Colonic mucosa (tissue), 4 donors: Measurements from ENCODE around the gene OSM. TPM values are rescaled to one million over a fixed set of nuclear protein-coding genes. Genes with fewer than 3 reads are reported as not detected.

Source experiments
- DNase-seq: peaks from one replicate; pipeline ENCODE4 v3.0.0-alpha.2; 2020
- H3K27ac ChIP-seq: fragments of 200-600 bp; one replicate; pipeline ENCODE4 v1.8.0; 2021
- H3K27me3 ChIP-seq: fragments of 200-600 bp; one replicate; pipeline ENCODE4 v1.8.0; 2021
- H3K36me3 ChIP-seq: fragments of 200-600 bp; one replicate; pipeline ENCODE4 v1.8.0; 2021
- H3K4me1 ChIP-seq: fragments of 200-600 bp; one replicate; pipeline ENCODE4 v1.8.0; 2021; ENCODE audit warnings: mild to moderate bottlenecking
- H3K4me3 ChIP-seq: fragments of 200-600 bp; one replicate; pipeline ENCODE4 v1.8.0; 2021
- H3K9ac ChIP-seq, 2 donors: one replicate each; pipeline ENCODE4 v1.7.0; 2013; ENCODE audit warnings: control low read depth in 2 of 2, low read depth in 2 of 2, low read length in 2 of 2
- H3K9me3 ChIP-seq: fragments of 200-600 bp; one replicate; pipeline ENCODE4 v1.8.0; 2021
- intact Hi-C: fragments of 100-400 bp; cut with DNase I; formaldehyde crosslinking; loops from one replicate; pipeline ENCODE4 v1.14.1; 2022
- total RNA-seq, 2 donors: library from RNA; stranded (reverse); fragmentation: NEBNext Ultra II Directional in 1 of 2; extraction: Animal tissue kit (Norgen Biotek cat#: 25700) in 1 of 2; gene quantifications; one replicate each; pipeline ENCODE4 v1.2.1, GENCODE V29; 2021
- TF ChIP-seq, protein P1 (sequence below): fragments of 200-600 bp; IDR thresholded peaks from one replicate; pipeline ENCODE4 v1.8.0; 2022; ENCODE audit warnings: antibody characterized with exemption, mild to moderate bottlenecking
- donor health status: healthy.
- donor health status: DM: no; HTN: no; CAD: no.
- donor health status: DM: no; HTN: no; CAD: no.

Gene OSM
- total RNA-seq, 2 donors from 2014 or later = 0.21 to 0.44 TPM

DNA sequence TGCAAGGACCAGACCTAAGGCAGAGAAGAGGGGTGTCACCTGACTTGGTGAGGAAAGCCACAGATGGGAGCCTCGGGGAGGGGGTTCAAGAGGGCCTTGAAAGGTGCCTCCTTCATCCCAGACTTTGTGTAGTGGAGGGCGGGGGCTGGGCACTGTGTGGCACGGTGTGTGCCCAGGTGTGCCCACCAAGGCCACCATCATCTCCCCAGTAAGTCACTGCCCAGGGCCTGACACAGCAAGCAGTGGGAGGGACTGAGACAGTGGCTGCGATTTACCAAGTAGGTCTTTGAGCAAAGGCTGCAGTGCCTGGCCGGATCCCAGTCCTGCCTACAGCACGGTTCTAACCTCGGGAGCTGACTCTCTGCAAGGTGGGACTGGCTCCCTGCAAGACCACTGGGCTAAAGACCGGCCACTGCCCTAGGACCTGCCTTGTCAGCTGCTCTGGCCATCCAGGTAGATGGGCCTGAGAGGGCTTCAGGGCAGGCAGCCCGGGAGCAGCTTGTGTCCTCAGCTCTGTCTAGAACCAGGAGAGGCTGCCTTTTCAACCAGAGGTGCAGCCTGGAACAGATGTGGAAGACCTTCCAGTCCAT, 1.4 kb downstream of the OSM start:
- Histone ChIP-seq H3K4me3 (no peak overlapping the region), H3K27ac (peak overlapping the region; percentile 71), H3K36me3 (no peaks in the 10 kb centered on the region), H3K9ac (peak overlapping the region; percentile 8 to 62), H3K9me3 (no peaks in the 10 kb centered on the region), H3K27me3 (no peaks in the 10 kb centered on the region), H3K4me1 (no peaks in the 10 kb centered on the region)
- intact Hi-C loops = loop anchor here (10.0 kb wide), 1 partner anchor 220 kb away; no protein-coding TSS in a partner anchor
- TF ChIP-seq, protein P1, sequence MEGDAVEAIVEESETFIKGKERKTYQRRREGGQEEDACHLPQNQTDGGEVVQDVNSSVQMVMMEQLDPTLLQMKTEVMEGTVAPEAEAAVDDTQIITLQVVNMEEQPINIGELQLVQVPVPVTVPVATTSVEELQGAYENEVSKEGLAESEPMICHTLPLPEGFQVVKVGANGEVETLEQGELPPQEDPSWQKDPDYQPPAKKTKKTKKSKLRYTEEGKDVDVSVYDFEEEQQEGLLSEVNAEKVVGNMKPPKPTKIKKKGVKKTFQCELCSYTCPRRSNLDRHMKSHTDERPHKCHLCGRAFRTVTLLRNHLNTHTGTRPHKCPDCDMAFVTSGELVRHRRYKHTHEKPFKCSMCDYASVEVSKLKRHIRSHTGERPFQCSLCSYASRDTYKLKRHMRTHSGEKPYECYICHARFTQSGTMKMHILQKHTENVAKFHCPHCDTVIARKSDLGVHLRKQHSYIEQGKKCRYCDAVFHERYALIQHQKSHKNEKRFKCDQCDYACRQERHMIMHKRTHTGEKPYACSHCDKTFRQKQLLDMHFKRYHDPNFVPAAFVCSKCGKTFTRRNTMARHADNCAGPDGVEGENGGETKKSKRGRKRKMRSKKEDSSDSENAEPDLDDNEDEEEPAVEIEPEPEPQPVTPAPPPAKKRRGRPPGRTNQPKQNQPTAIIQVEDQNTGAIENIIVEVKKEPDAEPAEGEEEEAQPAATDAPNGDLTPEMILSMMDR = no peak
- no peak for DNase-seq

DNA sequence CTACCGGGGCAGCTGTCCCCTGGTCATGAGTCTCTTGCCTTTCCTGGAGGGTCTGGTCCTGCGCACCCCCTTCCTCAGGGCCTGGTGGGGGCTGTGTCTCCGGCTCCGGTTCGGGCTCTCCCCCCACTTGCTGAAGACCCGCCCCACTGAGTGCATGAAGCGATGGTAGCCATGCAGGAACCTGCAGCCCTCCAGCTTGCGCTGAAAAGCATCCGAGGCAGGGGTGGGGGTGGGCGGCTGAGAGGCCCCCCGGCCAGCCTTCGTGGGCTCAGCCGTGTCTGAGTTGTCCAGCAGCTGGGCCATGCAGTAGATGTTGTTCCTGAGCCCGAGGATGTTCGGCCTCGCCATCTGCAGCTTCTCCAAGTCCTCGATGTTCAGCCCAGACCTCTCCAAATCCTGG, 2.8 kb downstream of the OSM start:
- Histone ChIP-seq H3K9me3 (no peaks in the 10 kb centered on the region), H3K4me1 (no peaks in the 10 kb centered on the region), H3K27ac (no peak overlapping the region), H3K27me3 (no peaks in the 10 kb centered on the region), H3K36me3 (no peaks in the 10 kb centered on the region), H3K4me3 (no peak overlapping the region), H3K9ac (no peak overlapping the region)
- DNase-seq = no peak
- TF ChIP-seq, protein P1 = no peak
- intact Hi-C loops = loop anchor here (2.0 to 10.0 kb wide), 3 partner anchors 23 to 221 kb away; partner anchors contain the start of gene RNF215

DNA sequence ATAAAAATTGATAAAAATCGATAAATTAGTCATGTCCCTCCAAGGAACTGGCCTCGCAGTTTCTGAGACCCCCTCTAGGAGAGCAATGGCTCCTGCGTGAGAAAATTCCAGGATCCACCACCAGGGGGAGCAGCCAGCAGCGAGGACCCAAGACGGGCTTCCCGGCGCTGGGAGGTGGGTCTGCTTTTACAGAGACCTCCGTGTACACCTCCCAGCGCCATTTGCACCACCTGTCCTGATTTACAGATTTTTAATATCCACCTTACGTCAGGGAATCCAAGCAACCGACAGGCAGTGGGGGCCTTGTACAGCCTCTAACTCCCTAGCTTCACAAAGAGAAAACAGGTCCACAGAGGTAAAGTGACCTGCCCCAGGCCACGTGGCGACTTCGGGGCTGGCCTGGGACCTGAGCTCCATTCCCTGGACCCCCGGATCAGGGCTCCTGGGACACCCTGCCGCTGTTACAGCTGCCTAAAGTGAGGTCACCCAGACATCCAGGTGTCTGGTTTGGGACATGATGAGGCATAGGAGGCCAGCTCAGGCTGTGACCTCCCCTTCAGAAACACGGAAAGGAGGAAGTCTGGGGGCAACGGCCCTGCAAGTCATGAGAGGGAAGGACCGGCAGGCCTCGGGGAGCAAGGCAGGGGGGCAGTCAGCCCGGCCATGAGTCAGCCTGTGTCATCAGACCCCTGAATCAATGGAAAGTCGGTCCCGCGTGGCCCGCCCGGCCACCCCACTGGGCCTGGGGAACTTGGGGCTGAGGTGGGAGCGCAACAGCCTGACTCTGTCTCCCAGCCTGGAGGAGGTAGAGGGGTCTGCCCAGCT, 3.5 kb downstream of the OSM start:
- H3K4me3 ChIP-seq = no peak overlapping the region
- no peaks in the 10 kb centered on the region for H3K27me3 ChIP-seq
- peak overlapping the region in 1 of 2 donors; percentile 32 for H3K9ac ChIP-seq
- H3K4me1 ChIP-seq = no peaks in the 10 kb centered on the region
- peak; percentile 85 for DNase-seq
- H3K27ac ChIP-seq = no peak overlapping the region
- H3K36me3 ChIP-seq = no peaks in the 10 kb centered on the region
- TF ChIP-seq, protein P1 = peak; percentile 99
- H3K9me3 ChIP-seq = no peaks in the 10 kb centered on the region
- intact Hi-C loops = loop anchor here (2.0 to 10.0 kb wide), 3 partner anchors 24 to 222 kb away; partner anchors contain the start of gene RNF215

DNA sequence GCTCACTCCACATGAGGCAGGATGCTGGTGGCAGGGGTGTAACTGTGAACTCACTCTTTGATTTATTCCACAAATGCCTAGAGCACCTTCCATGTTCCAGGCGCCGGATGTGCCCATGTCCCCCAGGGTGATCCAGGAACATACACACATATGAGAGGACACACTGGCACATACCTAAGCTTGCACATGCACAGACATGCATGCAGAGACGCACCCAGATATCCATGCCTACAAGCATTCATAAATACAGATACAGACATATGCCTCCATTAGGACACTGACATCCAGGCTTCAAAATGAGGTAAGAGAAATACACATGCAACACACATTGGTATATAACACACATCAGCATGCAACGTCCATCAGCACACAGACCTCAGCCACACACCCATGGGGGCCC, 4.5 kb downstream of the OSM start:
- H3K27me3 ChIP-seq = no peaks in the 10 kb centered on the region
- intact Hi-C loops = loop anchor here (2.0 to 10.0 kb wide), 3 partner anchors 25 to 223 kb away; partner anchors contain the start of gene RNF215
- no peak for DNase-seq
- H3K36me3 ChIP-seq = no peaks in the 10 kb centered on the region
- H3K27ac ChIP-seq = no peak overlapping the region
- H3K4me1 ChIP-seq = peaks cover under 1% of the 10 kb centered on the region
- H3K9ac ChIP-seq = no peak overlapping the region
- H3K9me3 ChIP-seq = no peaks in the 10 kb centered on the region
- TF ChIP-seq, protein P1 = no peak
- H3K4me3 ChIP-seq = no peak overlapping the region

DNA sequence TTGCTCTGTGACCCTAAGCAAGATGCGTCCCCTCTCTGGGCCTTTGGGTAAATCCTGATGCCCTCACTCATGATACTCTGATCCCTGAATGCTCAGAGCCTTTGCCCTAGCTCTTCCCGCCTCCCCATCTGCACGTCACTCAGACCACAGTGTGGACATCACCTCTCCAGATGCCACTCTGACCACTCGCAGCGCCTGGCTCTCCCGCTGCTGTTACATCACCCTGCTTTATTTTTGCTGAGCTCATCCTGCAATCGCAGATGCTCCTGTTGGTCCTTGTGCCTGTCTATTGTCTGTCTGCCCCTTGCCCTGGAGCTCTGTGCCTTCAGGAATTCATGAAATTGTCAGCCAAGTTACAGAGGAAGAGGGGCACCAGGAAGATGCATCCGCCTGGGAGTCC, 5.5 kb downstream of the OSM start:
- no peak overlapping the region for H3K27ac ChIP-seq
- no peak overlapping the region for H3K4me3 ChIP-seq
- DNase-seq = no peak
- H3K27me3 ChIP-seq = no peaks in the 10 kb centered on the region
- no peaks in the 10 kb centered on the region for H3K36me3 ChIP-seq
- no peak overlapping the region for H3K9ac ChIP-seq
- peaks cover 5% of the 10 kb centered on the region for H3K4me1 ChIP-seq
- TF ChIP-seq, protein P1 = no peak
- no peaks in the 10 kb centered on the region for H3K9me3 ChIP-seq
- intact Hi-C loops = loop anchor here (5.0 to 10.0 kb wide), 2 partner anchors 126 to 224 kb away; partner anchors contain the start of gene RNF215
